ENCODE results near the gene MSI2.

MSI2 gene

GRCh38 chr17:57578608-57579225 lies 322.4 kb downstream of the MSI2 start:
- no peak for DNase-seq (ENCODE audit: low read depth)

- DNase-seq (ENCODE audit: low read depth): no peak
Measured at GRCh38 chr17:57579245-57579644, 322.9 kb downstream of the MSI2 start.

- DNase-seq (ENCODE audit: low read depth): no peak
Measured at GRCh38 chr17:57580055-57580739, 323.9 kb downstream of the MSI2 start.

GRCh38 chr17:57582881-57583756 lies 326.8 kb downstream of the MSI2 start:
- no peak for DNase-seq (ENCODE audit: low read depth)

GRCh38 chr17:57584050-57584551 lies 327.8 kb downstream of the MSI2 start:
- DNase-seq (ENCODE audit: low read depth): no peak

- no peak for DNase-seq (ENCODE audit: low read depth)
Measured at GRCh38 chr17:57585341-57586195, 329.2 kb downstream of the MSI2 start.

- no peak for DNase-seq (ENCODE audit: low read depth)
Measured at GRCh38 chr17:57586196-57586740, 329.9 kb downstream of the MSI2 start.

- no peak for DNase-seq (ENCODE audit: low read depth)
Measured at GRCh38 chr17:57586742-57587141, 330.4 kb downstream of the MSI2 start.

GRCh38 chr17:57587193-57587969 lies 331.1 kb downstream of the MSI2 start:
- DNase-seq (ENCODE audit: low read depth): no peak

- DNase-seq (ENCODE audit: low read depth): no peak
Measured at GRCh38 chr17:57588086-57588485, 331.8 kb downstream of the MSI2 start.

- DNase-seq (ENCODE audit: low read depth): no peak
Measured at GRCh38 chr17:57589151-57590034, 333.1 kb downstream of the MSI2 start.

GRCh38 chr17:57593739-57594462 lies 337.6 kb downstream of the MSI2 start:
- no peak for DNase-seq (ENCODE audit: low read depth)

GRCh38 chr17:57594767-57595166 lies 338.4 kb downstream of the MSI2 start:
- no peak for DNase-seq (ENCODE audit: low read depth)

- DNase-seq (ENCODE audit: low read depth): no peak
Measured at GRCh38 chr17:57595426-57595825, 339.1 kb downstream of the MSI2 start.

- DNase-seq (ENCODE audit: low read depth): no peak
Measured at GRCh38 chr17:57595947-57596695, 339.8 kb downstream of the MSI2 start.

GRCh38 chr17:57597101-57597500 lies 340.8 kb downstream of the MSI2 start:
- no peak for DNase-seq (ENCODE audit: low read depth)

GRCh38 chr17:57597531-57598453 lies 341.5 kb downstream of the MSI2 start:
- DNase-seq (ENCODE audit: low read depth): no peak

All from activated T-helper 1 cell treated with Interleukin-2 at 50 U/mL for 16 hours (primary cell).